Skeletal muscle cell (primary cell): Measurements from ENCODE around the gene ATRNL1.

Experiments
- DNase-seq: peaks from one replicate; pipeline ENCODE4 v3.0.0-alpha.2; 2010; ENCODE audit warnings: low read depth
- H3K4me3 ChIP-seq: 2 replicates; pipeline ENCODE4 v1.5.1; 2011; ENCODE audit warnings: low read depth, mild to moderate bottlenecking, control low read depth, low read length, moderate library complexity

ATRNL1 gene

DNA sequence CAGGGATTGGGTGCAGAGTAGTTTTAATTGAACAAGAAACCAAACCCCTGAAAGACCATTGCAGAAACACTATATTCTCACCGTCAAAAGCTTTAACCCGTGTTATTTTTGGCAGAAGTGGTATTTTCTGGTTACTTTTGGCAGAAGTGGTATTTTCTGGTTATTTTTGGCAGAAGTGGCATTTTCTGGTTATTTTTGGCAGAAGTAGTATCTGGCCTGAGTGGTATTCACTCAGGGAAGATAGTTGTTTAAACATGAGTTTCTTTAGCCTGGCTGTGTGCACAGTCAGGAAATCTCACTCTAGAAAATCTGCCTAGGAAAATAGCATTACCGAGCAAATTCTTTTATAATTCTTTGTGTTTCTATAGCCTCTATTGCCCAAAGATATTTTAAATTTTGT, 857.2 kb downstream of the ATRNL1 start:
- H3K4me3 ChIP-seq = no peak overlapping the region
- DNase-seq = no peak

GRCh38 chr10:115951242-115951641, 858.1 kb downstream of the ATRNL1 start:
- DNase-seq = no peak
- no peak overlapping the region for H3K4me3 ChIP-seq

- no peak for DNase-seq
- no peak overlapping the region for H3K4me3 ChIP-seq
Observed at GRCh38 chr10:115953281-115953680, 860.1 kb downstream of the ATRNL1 start.

DNA sequence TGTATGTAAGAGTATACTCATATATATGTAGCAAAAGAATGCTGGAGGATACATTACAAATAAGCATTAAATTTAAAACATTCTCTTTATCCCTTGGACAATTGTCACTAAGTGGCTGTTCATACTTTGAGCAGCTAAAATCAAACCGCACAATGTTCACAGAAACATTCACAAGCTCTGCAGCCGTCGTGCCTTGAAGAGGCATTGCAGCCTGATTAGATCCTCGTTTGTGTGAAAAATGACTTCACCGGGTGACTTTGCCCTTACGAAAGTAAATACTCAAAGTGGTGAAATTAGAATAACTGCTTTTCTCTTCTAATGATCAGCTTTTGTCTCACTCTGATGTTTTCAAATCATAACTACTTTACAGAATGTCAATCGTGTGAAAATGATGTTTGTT, 860.8 kb downstream of the ATRNL1 start:
- DNase-seq = no peak
- no peak overlapping the region for H3K4me3 ChIP-seq

GRCh38 chr10:115956225-115957011, 863.3 kb downstream of the ATRNL1 start:
- no peak overlapping the region for H3K4me3 ChIP-seq
- DNase-seq = no peak

DNA sequence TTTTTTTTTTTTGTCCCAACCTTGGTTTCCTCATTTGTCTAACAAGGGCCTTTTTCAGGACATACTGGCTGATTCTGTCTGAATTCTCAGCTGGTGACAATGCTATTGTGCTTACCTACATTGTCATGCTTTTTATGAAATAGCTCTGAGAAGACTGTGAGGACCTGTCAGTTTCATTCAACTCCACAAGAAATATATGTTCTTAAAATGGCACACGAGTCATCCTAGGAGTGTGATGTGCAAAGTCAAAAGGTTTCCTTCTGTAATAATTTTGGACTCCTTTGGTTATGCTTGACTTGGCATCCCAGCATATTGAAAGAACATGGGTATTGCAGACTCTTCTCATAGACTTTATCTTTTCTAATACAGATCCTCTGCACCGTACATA, 863.8 kb downstream of the ATRNL1 start:
- H3K4me3 ChIP-seq = no peak overlapping the region

DNA sequence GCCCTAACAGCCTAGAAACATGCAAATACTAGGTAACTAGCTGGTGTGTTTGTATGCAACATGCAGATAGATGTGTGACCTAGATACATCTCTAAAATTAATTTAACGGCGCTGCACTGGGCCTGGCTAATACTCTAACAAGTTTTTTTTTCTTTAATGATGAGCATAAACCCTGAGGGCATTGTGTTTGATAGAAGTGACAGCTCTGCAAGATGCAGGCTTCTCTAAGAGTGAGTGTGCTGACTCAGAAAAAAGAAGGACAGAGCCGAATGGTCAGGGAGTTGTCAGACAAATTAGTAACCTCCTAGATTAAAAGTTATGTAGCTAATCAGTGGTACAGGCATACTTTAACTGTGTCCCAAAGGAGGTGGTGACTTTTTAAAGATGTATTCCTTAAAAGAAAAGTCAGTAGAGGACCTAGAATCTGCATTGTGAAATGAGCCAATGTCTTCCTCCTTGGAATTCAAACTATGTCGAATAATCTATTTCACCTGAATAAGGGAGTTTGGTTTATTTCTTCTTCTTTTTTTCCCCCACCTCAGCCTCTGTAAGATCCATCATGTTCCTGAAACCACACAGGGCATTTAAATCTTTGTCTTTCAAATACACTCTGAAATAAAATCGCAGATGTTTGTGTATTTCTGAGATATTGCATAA, 864.7 kb downstream of the ATRNL1 start:
- DNase-seq = no peak
- no peak overlapping the region for H3K4me3 ChIP-seq

More for the DNA sequence above, 863.8 kb downstream of the ATRNL1 start:
- no peak for DNase-seq

- DNase-seq = no peak
- H3K4me3 ChIP-seq = no peak overlapping the region
Observed at GRCh38 chr10:115963848-115964247, 870.7 kb downstream of the ATRNL1 start.

DNA sequence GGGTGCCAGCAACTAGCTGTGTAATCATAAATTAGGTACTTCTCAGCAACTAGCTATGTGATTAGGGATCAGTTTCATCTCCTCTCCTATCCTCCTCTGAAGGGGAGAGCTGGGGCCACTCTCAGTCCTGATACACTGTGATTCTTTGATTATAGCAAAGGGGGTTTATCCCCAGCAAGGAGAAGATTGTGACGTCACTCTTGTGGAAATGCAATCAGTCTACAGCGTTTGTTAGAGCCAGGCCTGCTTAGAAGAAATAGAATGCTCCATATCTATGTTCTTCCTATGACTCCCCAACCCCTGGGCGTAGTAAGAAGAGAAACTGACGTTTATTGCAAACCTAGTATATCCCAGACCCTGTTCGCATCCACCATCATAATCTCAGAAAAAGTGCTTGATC, 871.7 kb downstream of the ATRNL1 start:
- no peak for DNase-seq
- H3K4me3 ChIP-seq = no peak overlapping the region

DNA sequence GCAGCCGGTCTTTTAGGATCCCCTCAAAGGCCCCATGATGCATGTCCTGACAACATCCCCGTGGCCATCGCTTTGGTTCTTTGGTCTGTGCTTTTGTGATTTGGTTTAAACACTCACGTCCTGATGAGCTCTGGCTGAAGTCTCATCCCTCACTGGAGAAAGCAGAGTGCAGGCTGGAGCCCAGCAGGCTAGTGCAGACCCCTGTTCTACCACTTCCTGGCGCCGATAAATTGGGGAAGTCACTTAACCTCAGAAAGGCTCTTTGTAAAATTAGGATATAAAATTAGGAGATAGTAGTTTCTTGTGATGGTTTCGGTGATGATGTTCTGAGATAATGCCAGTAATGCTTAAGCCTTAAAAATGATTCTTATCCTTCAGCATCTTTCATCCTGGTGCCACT, 872.2 kb downstream of the ATRNL1 start:
- no peak overlapping the region for H3K4me3 ChIP-seq
- no peak for DNase-seq

- DNase-seq = no peak
- no peak overlapping the region for H3K4me3 ChIP-seq
Observed at GRCh38 chr10:115968236-115968635, 875.1 kb downstream of the ATRNL1 start.

DNA sequence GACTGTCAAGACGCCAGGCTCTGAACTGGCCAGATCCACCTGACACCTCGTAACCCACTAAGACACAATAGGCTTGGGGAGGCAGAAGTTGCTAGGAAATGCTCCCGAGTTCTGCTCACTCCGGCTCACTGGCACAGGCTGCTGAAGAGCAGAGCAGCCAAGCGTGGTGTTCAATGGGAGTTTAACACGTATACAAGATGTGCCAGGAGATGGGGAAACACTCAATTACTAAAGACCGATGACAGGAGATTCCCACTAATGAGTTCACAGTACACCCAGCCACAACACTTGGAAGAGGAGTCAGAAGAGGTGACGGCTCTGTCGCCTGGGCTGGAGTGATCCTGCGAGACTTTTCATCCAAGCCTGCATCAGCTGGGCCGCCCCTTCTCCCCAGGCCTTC, 876.4 kb downstream of the ATRNL1 start:
- H3K4me3 ChIP-seq = no peak overlapping the region
- no peak for DNase-seq

- no peak overlapping the region for H3K4me3 ChIP-seq
- DNase-seq = no peak
Observed at GRCh38 chr10:115971921-115972320, 878.8 kb downstream of the ATRNL1 start.

- H3K4me3 ChIP-seq = no peak overlapping the region
- no peak for DNase-seq
Observed at GRCh38 chr10:115972426-115972825, 879.3 kb downstream of the ATRNL1 start.

DNA sequence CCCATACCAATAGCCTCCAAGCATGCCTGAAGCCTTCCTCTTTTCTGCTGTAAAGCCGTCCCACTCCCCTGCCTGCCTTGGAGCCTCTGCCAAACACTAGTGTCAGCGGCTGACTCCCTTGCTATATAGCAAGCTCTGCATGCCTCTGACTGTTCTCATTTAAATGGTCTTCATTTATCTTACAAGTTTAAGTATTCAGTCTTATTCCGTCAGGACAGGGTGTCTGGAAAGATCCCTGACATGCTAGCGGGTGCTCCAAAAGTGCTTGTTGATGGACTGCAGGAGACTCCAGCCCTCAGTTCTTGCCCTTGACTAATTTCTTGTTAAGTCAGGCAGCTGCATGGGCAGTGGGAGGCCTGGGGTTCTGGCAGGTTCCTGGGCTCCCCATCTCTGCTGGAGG, 881.2 kb downstream of the ATRNL1 start:
- DNase-seq = no peak
- no peak overlapping the region for H3K4me3 ChIP-seq

- H3K4me3 ChIP-seq = no peak overlapping the region
- DNase-seq = no peak
Observed at GRCh38 chr10:115974816-115975430, 881.8 kb downstream of the ATRNL1 start.

- no peak for DNase-seq
- H3K4me3 ChIP-seq = no peak overlapping the region
Observed at GRCh38 chr10:115975506-115975905, 882.3 kb downstream of the ATRNL1 start.

DNA sequence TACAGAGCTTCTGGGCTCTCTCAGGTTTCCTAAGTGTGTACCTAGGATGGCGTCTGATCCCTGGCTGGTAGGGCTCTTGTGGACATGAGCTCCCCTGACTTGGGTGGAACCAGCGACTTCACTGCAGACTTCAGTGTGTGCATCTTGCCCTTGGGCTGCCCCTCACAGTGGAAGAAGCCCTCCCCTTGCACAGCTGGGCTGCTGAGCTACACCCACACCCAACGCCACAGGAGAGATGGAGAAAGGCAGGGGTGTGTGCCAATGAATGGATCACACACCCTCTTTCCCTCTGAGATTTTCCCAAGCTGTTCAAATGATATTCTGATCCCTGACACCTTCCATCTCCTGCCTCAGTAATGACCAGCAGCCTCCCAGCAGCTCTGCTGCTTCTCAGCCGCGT, 883.2 kb downstream of the ATRNL1 start:
- H3K4me3 ChIP-seq = no peak overlapping the region
- DNase-seq = no peak

DNA sequence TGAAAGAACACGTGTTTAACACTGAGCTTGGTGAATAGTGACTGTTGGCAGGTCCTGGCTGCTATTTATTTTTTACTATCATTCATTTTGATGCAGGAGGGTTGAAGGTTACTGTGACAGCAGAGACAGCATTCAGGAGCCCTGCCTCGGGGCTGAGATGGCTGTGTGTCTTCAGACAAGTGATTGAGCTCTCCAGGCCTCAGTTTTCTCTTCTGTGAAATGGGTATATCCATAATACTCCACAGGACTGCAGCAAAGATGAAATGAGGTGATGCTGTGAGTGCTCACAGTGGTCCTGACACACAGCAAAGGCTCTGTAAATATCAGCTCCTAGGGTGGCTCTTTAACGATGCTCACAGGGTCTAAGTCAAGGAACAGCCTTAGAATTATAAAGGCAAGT, 884.7 kb downstream of the ATRNL1 start:
- DNase-seq = no peak
- H3K4me3 ChIP-seq = no peak overlapping the region

DNA sequence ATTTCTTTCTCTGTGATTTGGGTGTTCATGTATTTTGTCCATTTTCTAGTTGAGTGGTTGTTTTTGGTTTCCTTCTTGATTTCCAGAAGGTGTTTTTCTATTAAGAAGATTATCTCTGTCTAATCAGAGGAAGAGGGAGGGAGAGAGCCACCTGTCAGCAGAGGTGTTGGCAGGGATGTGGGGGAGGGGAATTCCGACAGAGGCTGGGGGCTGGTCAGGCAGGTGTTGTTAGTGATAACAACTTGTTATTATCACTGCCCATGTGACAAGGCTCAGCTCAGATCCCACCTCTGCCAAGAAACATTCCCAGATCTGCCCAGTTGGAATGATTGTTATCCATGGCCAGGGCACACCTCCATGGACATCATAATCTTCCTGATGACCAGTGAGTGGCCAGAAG, 886.4 kb downstream of the ATRNL1 start:
- no peak overlapping the region for H3K4me3 ChIP-seq
- no peak for DNase-seq

- no peak for DNase-seq
- H3K4me3 ChIP-seq = no peak overlapping the region
Observed at GRCh38 chr10:115980470-115980869, 887.3 kb downstream of the ATRNL1 start.
